ENCODE results near the gene MTUS2. TPM values are rescaled to one million over a fixed set of nuclear protein-coding genes. Genes with fewer than 3 reads are reported as not detected.

MTUS2 gene
- polyA plus RNA-seq, 1 donor from 2014 or later, result 4.4 TPM

GRCh38 chr13:29536853-29537252 lies 716.7 kb downstream of the MTUS2 start:
- Histone ChIP-seq H2AFZ (ENCODE audit: low read depth, low read length) (no peak overlapping the region), H3K9me3 (ENCODE audit: low read length) (no peaks in the 10 kb centered on the region), H3K79me2 (replicated peaks; ENCODE audit: insufficient read depth, low read length) (no peaks in the 10 kb centered on the region), H3K27me3 (ENCODE audit: insufficient read depth, low read depth, low read length) (no peaks in the 10 kb centered on the region), H3K9ac (ENCODE audit: low read length) (no peak overlapping the region), H3K4me2 (ENCODE audit: low read length) (no peak overlapping the region), H3K4me3 (ENCODE audit: low read length) (no peak overlapping the region), H3F3A (ENCODE audit: insufficient read depth, low read length, poor library complexity, severe bottlenecking) (no peaks in the 10 kb centered on the region), H3K9me2 (ENCODE audit: insufficient read depth, low read length) (no peaks in the 10 kb centered on the region), H3K36me3 (ENCODE audit: insufficient read depth, low read length) (peaks cover 4% of the 10 kb centered on the region), H3K27ac (ENCODE audit: low read length) (no peak overlapping the region), H4K20me1 (ENCODE audit: insufficient read depth) (no peaks in the 10 kb centered on the region)
- no peak for TF ChIP-seq MXI1 (conservative IDR thresholded peaks at IDR 0.05; ENCODE audit: poor library complexity, severe bottlenecking)
- no peak for TF ChIP-seq EZH2 (IDR thresholded peaks at IDR 0.05; ENCODE audit: borderline replicate concordance, insufficient read depth, low read length, poor library complexity, severe bottlenecking)
- TF ChIP-seq RAD21 (conservative IDR thresholded peaks at IDR 0.05), result no peak
- no peak for TF ChIP-seq CTCF (IDR thresholded peaks at IDR 0.05; ENCODE audit: poor library complexity, severe bottlenecking)
- TF ChIP-seq REST (IDR thresholded peaks at IDR 0.05; ENCODE audit: borderline replicate concordance), result no peak

- H3K79me2 ChIP-seq (replicated peaks; ENCODE audit: insufficient read depth, low read length), result no peaks in the 10 kb centered on the region
- peaks cover 4% of the 10 kb centered on the region for H3K36me3 ChIP-seq (ENCODE audit: insufficient read depth, low read length)
- no peak for TF ChIP-seq EZH2 (IDR thresholded peaks at IDR 0.05; ENCODE audit: borderline replicate concordance, insufficient read depth, low read length, poor library complexity, severe bottlenecking)
- TF ChIP-seq TAF1 (IDR thresholded peaks at IDR 0.05; ENCODE audit: low read depth), result no peak
- no peak for TF ChIP-seq EP300 (conservative IDR thresholded peaks at IDR 0.05; ENCODE audit: poor library complexity, severe bottlenecking)
- TF ChIP-seq CTCF (IDR thresholded peaks at IDR 0.05; ENCODE audit: poor library complexity, severe bottlenecking), result no peak
- no peak for TF ChIP-seq REST (IDR thresholded peaks at IDR 0.05; ENCODE audit: borderline replicate concordance)
- no peak for TF ChIP-seq RAD21 (conservative IDR thresholded peaks at IDR 0.05)
- no peak for TF ChIP-seq SMC3 (conservative IDR thresholded peaks at IDR 0.05; ENCODE audit: poor library complexity)
- TF ChIP-seq MXI1 (conservative IDR thresholded peaks at IDR 0.05; ENCODE audit: poor library complexity, severe bottlenecking), result no peak
- TF ChIP-seq POLR2AphosphoS5 (IDR thresholded peaks at IDR 0.05), result no peak
- no peak overlapping the region for H3K27ac ChIP-seq (ENCODE audit: low read length)
- no peak overlapping the region for H3K4me2 ChIP-seq (ENCODE audit: low read length)
- H3K9ac ChIP-seq (ENCODE audit: low read length), result no peak overlapping the region
- H3F3A ChIP-seq (ENCODE audit: insufficient read depth, low read length, poor library complexity, severe bottlenecking), result no peaks in the 10 kb centered on the region
- no peak overlapping the region for H3K4me3 ChIP-seq (ENCODE audit: low read length)
- no peaks in the 10 kb centered on the region for H3K27me3 ChIP-seq (ENCODE audit: insufficient read depth, low read depth, low read length)
- no peaks in the 10 kb centered on the region for H3K9me3 ChIP-seq (ENCODE audit: low read length)
- no peak overlapping the region for H2AFZ ChIP-seq (ENCODE audit: low read depth, low read length)
- no peaks in the 10 kb centered on the region for H4K20me1 ChIP-seq (ENCODE audit: insufficient read depth)
- H3K9me2 ChIP-seq (ENCODE audit: insufficient read depth, low read length), result no peaks in the 10 kb centered on the region
Observed at GRCh38 chr13:29537736-29538651, 717.9 kb downstream of the MTUS2 start.

Data from neural cell (in vitro differentiated cells).